T-helper 1 cell (primary cell): ENCODE data around the gene LONP2.
"Not testable (repeated sequence)": the region's sequence is repeated elsewhere in the genome, so short reads cannot be mapped to it uniquely, and the experiment has no call there.

Experiments
- DNase-seq, 5 donors: peaks; one replicate each; pipeline ENCODE4 v3.0.0-alpha.2; 2012 to 2020

LONP2 gene

DNA sequence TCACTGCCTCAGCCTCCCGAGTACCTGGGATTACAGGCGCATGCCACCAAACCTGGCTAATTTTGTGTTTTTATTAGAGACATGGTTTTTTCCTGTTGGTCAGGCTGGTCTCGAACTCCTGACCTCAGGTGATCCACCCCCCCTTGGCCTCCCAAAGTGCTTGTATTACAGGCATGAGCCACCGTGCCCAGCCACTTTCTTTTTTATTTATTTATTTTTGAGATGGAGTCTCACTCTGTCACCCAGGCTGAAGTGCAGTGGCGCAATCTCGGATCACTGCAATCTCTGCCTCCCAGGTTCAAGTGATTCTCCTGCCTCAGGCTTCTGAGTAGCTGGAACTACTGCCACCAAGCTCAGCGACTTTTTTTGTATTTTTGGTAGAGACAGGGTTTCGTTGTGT lies 158.4 kb downstream of the LONP2 start:
- not testable (repeated sequence) for DNase-seq

DNA sequence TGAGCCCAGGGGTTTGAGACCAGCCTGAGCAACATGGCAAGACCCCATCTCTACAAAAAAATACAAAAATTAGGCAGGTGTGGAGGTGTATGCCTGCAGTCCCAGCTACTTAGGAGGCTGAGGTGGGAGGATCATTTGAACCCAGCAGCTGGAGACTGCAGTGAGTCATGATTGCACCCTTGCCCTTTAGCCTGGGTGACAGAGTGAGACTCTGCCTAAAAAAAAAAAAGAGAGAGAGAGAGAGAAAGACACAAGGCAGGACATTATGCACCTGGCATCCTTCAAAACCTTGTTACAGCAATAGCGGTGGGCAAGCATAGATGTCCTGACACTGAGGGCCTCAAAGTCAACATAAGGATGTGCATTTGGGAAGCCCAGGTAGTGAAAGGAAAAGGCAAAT lies 161.1 kb downstream of the LONP2 start:
- no peak for DNase-seq

DNA sequence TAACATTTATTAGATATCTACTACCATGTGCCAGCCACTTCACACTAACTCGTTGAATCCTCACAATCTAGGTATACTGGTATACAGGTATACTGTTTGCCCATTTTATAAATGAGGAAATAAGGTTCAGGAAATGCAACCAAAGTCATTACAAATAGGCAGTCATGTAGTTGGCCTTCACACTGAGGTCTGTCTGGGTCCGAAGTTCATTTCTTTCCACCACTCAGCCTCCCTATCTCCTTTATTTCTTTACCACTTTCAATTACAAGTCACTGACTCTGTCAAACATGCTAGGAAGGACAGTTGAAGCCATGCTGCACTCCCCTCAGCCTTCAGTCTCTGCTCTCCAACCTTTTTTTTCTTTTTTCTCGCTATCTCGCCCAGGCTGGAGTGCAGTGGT lies 161.8 kb downstream of the LONP2 start:
- no peak for DNase-seq
